Natural killer cell (primary cell): ENCODE measurements around the gene PHKB. TPM values are rescaled to one million over a fixed set of nuclear protein-coding genes. Genes with fewer than 3 reads are reported as not detected.

ENCODE experiments used
- ATAC-seq, 3 donors: fragments of 150-1000 bp in 2 of 3; fragments of 200-7000 bp in 1 of 3; cut with Tn5 transposase; 1 replicate in 1 of 3; 2 replicates in 2 of 3; pipeline ENCODE4 v1.10.0; 2021; ENCODE audit warnings: mild to moderate bottlenecking in 2 of 3, moderate library complexity in 2 of 3
- DNase-seq, 2 donors: peaks; one replicate each; pipeline versions ENCODE4 v3.0.0 to v3.0.0-alpha.2; 2013 to 2021; ENCODE audit warnings: mixed read lengths in 1 of 2
- H3K27ac ChIP-seq: one replicate; pipeline ENCODE4 v1.5.1; 2013; ENCODE audit warnings: mild to moderate bottlenecking, low read length
- H3K27me3 ChIP-seq: one replicate; pipeline ENCODE4 v1.6.1; 2013; ENCODE audit warnings: low read length; ENCODE audit not compliant: control insufficient read depth, insufficient read depth
- H3K36me3 ChIP-seq: one replicate; pipeline ENCODE4 v1.6.1; 2013; ENCODE audit warnings: low read length; ENCODE audit not compliant: control insufficient read depth, insufficient read depth
- H3K4me1 ChIP-seq: one replicate; pipeline ENCODE4 v1.6.1; 2013; ENCODE audit warnings: low read length; ENCODE audit not compliant: control insufficient read depth, insufficient read depth
- H3K4me3 ChIP-seq: one replicate; pipeline ENCODE4 v1.5.1; 2013; ENCODE audit warnings: low read length
- H3K9me3 ChIP-seq: one replicate; pipeline ENCODE4 v1.6.1; 2013; ENCODE audit warnings: low read length; ENCODE audit not compliant: control insufficient read depth, insufficient read depth
- H3K27ac Mint-ChIP-seq, 2 donors: one replicate each; pipeline ENCODE4 v1.8.0; 2022; ENCODE audit warnings: mild to moderate bottlenecking in 2 of 2, mixed read lengths in 2 of 2, moderate library complexity in 1 of 2
- H3K27me3 Mint-ChIP-seq, 2 donors: one replicate each; pipeline ENCODE4 v1.8.0; 2022; ENCODE audit warnings: low read depth in 2 of 2, mixed read lengths in 2 of 2
- H3K36me3 Mint-ChIP-seq: one replicate; pipeline ENCODE4 v1.8.0; 2022; ENCODE audit warnings: mixed read lengths
- H3K4me1 Mint-ChIP-seq, 2 donors: one replicate each; pipeline ENCODE4 v1.8.0; 2022; ENCODE audit warnings: mixed read lengths in 2 of 2
- H3K4me3 Mint-ChIP-seq: one replicate; pipeline ENCODE4 v1.8.0; 2022; ENCODE audit warnings: mild to moderate bottlenecking, moderate library complexity, mixed read lengths
- H3K9me3 Mint-ChIP-seq, 2 donors: one replicate each; pipeline ENCODE4 v1.8.0; 2022; ENCODE audit warnings: mixed read lengths in 2 of 2
- WGBS: methylation state at CpG from one replicate; pipeline ENCODE4 v1.1.7; 2013; ENCODE audit warnings: missing lambda C conversion rate; ENCODE audit not compliant: insufficient coverage; 5-methylcytosine and 5-hydroxymethylcytosine counted together
- intact Hi-C: fragments of 100-400 bp; cut with micrococcal nuclease; formaldehyde crosslinking; loops from one replicate; pipeline ENCODE4 v1.14.2; 2022
- total RNA-seq, 4 donors: library from RNA; stranded (reverse); fragments of 120-200 nt in 1 of 4; gene quantifications; one replicate each; pipeline versions ENCODE4 v1.2.3 to v1.2.4, GENCODE V29; 2013 to 2022
- TF ChIP-seq, protein P1 (sequence below): fragments of 200-600 bp; IDR thresholded peaks from one replicate; pipeline ENCODE4 v1.8.0; 2022; ENCODE audit warnings: antibody characterized with exemption

Gene PHKB
- total RNA-seq, 3 donors from 2014 or later (not counting 1 experiment from before 2014, with no cell fraction given) = 54.4 to 64.0 (median 58.5) TPM

DNA sequence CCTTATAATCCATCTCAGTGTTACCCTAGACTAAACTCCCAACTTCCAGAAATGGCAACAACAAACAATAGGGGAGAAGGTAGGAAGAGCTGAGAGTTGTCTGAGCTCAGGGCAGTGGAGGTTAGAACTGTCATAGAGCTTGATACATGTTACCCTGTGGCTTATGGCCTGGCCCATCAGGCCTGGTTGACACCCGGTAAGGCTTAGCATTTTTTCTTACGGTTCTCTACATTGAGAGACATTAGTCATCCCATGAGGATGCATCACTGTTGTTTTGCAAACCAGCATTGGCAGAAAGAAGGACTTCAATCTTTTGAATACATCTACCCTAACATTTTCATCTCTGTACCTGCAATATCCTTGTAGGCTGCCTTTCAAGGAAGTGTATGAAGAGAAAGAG lies 226.6 kb downstream of the PHKB start:
- ATAC-seq (no peak), DNase-seq (no peak)
- H3K36me3 ChIP-seq = peaks cover 30% of the 10 kb centered on the region
- no peak overlapping the region for H3K27ac ChIP-seq
- intact Hi-C loops = no loop called here
- Mint-ChIP-seq H3K36me3 (peaks cover 15% of the 10 kb centered on the region), H3K4me1 (peaks cover 0 to 5% of the 10 kb centered on the region in 2 donors), H3K9me3 (no peaks in the 10 kb centered on the region), H3K27ac (no peak overlapping the region), H3K27me3 (no peaks in the 10 kb centered on the region), H3K4me3 (no peak overlapping the region)
- no peaks in the 10 kb centered on the region for H3K9me3 ChIP-seq
- WGBS = 81% methylated on average over 2 of the region's 2 CpGs
- H3K27me3 ChIP-seq = no peaks in the 10 kb centered on the region
- H3K4me1 ChIP-seq = no peaks in the 10 kb centered on the region
- TF ChIP-seq, protein P1, sequence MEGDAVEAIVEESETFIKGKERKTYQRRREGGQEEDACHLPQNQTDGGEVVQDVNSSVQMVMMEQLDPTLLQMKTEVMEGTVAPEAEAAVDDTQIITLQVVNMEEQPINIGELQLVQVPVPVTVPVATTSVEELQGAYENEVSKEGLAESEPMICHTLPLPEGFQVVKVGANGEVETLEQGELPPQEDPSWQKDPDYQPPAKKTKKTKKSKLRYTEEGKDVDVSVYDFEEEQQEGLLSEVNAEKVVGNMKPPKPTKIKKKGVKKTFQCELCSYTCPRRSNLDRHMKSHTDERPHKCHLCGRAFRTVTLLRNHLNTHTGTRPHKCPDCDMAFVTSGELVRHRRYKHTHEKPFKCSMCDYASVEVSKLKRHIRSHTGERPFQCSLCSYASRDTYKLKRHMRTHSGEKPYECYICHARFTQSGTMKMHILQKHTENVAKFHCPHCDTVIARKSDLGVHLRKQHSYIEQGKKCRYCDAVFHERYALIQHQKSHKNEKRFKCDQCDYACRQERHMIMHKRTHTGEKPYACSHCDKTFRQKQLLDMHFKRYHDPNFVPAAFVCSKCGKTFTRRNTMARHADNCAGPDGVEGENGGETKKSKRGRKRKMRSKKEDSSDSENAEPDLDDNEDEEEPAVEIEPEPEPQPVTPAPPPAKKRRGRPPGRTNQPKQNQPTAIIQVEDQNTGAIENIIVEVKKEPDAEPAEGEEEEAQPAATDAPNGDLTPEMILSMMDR = no peak
- H3K4me3 ChIP-seq = no peak overlapping the region

DNA sequence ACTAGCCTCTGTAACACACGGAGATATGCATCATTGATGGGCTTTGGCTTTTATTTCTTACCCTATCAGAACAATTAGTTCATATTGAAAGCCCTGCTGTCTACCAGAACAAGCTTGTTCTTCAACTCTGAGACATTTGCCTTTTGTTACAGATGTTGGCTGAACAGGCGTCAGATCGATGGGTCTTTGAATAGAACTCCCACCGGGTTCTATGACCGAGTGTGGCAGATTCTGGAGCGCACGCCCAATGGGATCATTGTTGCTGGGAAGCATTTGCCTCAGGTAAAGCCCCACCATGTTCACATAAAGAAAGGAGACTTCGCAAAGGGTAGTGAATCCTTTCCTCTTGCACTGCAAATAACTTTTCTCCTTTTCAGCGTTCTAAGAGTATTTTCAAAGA lies 232.1 kb downstream of the PHKB start:
- H3K36me3 Mint-ChIP-seq = peaks cover 35% of the 10 kb centered on the region

DNA sequence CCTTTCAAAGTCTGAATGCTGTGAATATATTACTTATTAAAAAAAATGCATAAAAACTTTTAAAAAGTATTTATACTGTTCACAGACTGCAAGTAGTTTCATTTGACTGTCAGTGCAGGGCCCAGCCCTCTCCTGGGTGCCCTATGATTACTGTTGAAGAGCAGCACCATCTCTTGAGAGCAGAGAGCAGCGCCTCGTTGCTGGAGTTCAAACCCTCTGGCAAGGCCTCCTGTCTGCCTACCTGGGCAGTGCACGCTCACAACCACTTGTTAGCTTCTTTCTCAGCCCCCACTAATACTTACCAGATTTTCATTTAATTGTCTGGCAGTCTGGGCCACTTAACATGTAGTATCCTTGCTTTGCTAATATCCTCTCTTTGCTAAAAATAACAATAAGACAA lies 233.4 kb downstream of the PHKB start:
- H3K9me3 ChIP-seq = no peaks in the 10 kb centered on the region
- Mint-ChIP-seq H3K4me1 (no peaks in the 10 kb centered on the region), H3K27ac (no peak overlapping the region), H3K36me3 (peaks cover 41% of the 10 kb centered on the region), H3K27me3 (no peaks in the 10 kb centered on the region), H3K9me3 (no peaks in the 10 kb centered on the region), H3K4me3 (no peak overlapping the region)
- intact Hi-C loops = no loop called here
- 95% methylated on average over 3 of the region's 3 CpGs for WGBS
- H3K36me3 ChIP-seq = peaks cover 68% of the 10 kb centered on the region
- H3K4me3 ChIP-seq = no peak overlapping the region
- TF ChIP-seq, protein P1 = no peak
- ATAC-seq (no peak), DNase-seq (no peak)
- H3K27me3 ChIP-seq = no peaks in the 10 kb centered on the region
- no peaks in the 10 kb centered on the region for H3K4me1 ChIP-seq
- H3K27ac ChIP-seq = no peak overlapping the region

More for the DNA sequence above, 232.1 kb downstream of the PHKB start:
- 98% methylated on average over 8 of the region's 9 CpGs for WGBS
- TF ChIP-seq, protein P1 = no peak
- no peak overlapping the region for H3K4me3 Mint-ChIP-seq
- H3K27ac Mint-ChIP-seq = no peak overlapping the region
- no peak overlapping the region for H3K4me3 ChIP-seq
- no peaks in the 10 kb centered on the region for H3K27me3 ChIP-seq
- intact Hi-C loops = no loop called here
- no peaks in the 10 kb centered on the region for H3K27me3 Mint-ChIP-seq
- ATAC-seq (no peak), DNase-seq (no peak)
- no peaks in the 10 kb centered on the region for H3K4me1 Mint-ChIP-seq
- no peaks in the 10 kb centered on the region for H3K9me3 Mint-ChIP-seq
- H3K9me3 ChIP-seq = no peaks in the 10 kb centered on the region
- peaks cover 78% of the 10 kb centered on the region for H3K36me3 ChIP-seq
- H3K4me1 ChIP-seq = no peaks in the 10 kb centered on the region
- H3K27ac ChIP-seq = no peak overlapping the region

DNA sequence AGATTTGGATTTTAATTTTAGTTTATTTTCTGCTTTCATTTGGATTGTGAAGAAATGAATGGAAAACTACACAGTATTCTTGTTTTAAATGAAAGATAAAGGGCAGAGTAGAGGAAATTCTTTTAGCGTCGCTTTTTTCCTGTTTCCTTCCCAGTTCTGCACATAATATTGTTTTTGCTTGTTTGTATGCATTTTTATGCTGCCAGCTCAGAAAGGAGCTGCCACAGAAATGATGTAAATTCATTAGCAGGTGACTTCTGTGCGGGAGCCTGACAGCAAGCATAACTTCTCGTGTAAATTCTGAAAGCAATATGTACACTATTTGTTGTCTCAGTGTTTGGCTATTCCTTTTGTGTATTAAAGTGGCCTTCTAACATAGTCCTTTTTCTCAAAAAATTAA lies 234.6 kb downstream of the PHKB start:
- DNase-seq = no peak
- no peak overlapping the region for H3K4me3 ChIP-seq
- no peaks in the 10 kb centered on the region for H3K9me3 ChIP-seq
- no peaks in the 10 kb centered on the region for H3K4me1 ChIP-seq
- TF ChIP-seq, protein P1 = no peak
- no peak overlapping the region for H3K27ac ChIP-seq
- H3K27ac Mint-ChIP-seq = no peak overlapping the region
- WGBS = 97% methylated on average over 4 of the region's 4 CpGs
- peaks cover 29% of the 10 kb centered on the region for H3K36me3 Mint-ChIP-seq
- H3K9me3 Mint-ChIP-seq = peaks cover 0 to 1% of the 10 kb centered on the region in 2 donors
- H3K27me3 ChIP-seq = no peaks in the 10 kb centered on the region
- H3K27me3 Mint-ChIP-seq = no peaks in the 10 kb centered on the region
- H3K4me1 Mint-ChIP-seq = no peaks in the 10 kb centered on the region
- intact Hi-C loops = no loop called here
- peaks cover 56% of the 10 kb centered on the region for H3K36me3 ChIP-seq
- no peak overlapping the region for H3K4me3 Mint-ChIP-seq
- no peak for ATAC-seq
